Ascending aorta (tissue), 2 donors: Measurements from ENCODE around the gene SPZ1. TPM values are rescaled to one million over a fixed set of nuclear protein-coding genes. Genes with fewer than 3 reads are reported as not detected.
"Not testable (repeated sequence)": the region's sequence is repeated elsewhere in the genome, so short reads cannot be mapped to it uniquely, and the experiment has no call there.

Experiments
- DNase-seq, 2 donors: peaks; one replicate each; pipeline ENCODE4 v3.0.0-alpha.2; 2019; ENCODE audit warnings: low spot score in 2 of 2
- H3K27ac ChIP-seq, 2 donors: fragments of 200-600 bp; sonication (generic); one replicate each; pipeline ENCODE4 v1.5.1; 2016 to 2017; ENCODE audit warnings: mild to moderate bottlenecking in 1 of 2
- H3K27me3 ChIP-seq: fragments of 200-600 bp; sonication (generic); one replicate; pipeline ENCODE4 v1.5.1; 2017
- H3K36me3 ChIP-seq, 2 donors: fragments of 200-600 bp; sonication (generic); one replicate each; pipeline ENCODE4 v1.5.1; 2016
- H3K4me1 ChIP-seq, 2 donors: fragments of 200-600 bp; sonication (generic); one replicate each; pipeline ENCODE4 v1.5.1; 2016 to 2017; ENCODE audit warnings: mild to moderate bottlenecking in 1 of 2
- H3K4me3 ChIP-seq, 2 donors: fragments of 200-600 bp; sonication (generic); one replicate each; pipeline ENCODE4 v1.5.1; 2016 to 2017; ENCODE audit warnings: mild to moderate bottlenecking in 1 of 2
- H3K9me3 ChIP-seq, 2 donors: fragments of 200-600 bp; sonication (generic); one replicate each; pipeline ENCODE4 v1.5.1; 2016
- intact Hi-C: fragments of 100-400 bp; cut with DNase I; formaldehyde crosslinking; loops from one replicate; pipeline ENCODE4 v1.15.1; 2023
- total RNA-seq: library from RNA; depleted of rRNA; stranded (reverse); fragments of >200 nt; gene quantifications from one replicate; pipeline ENCODE4 v1.1.0, GENCODE V29; 2016
- TF ChIP-seq, protein P1 (sequence below), 3 experiments: fragments of 200-600 bp in 2 of 3; fragments of 450-650 bp in 1 of 3; sonication (generic) in 2 of 3; IDR thresholded peaks; one replicate each; pipeline ENCODE4 v1.5.1; 2016 to 2019; ENCODE audit warnings: antibody characterized with exemption in 3 of 3, mild to moderate bottlenecking in 1 of 3, moderate library complexity in 1 of 3

SPZ1 gene
- total RNA-seq, 1 donor from 2014 or later: not detected

- intact Hi-C loops: no loop called here
- no peak for DNase-seq
- Histone ChIP-seq H3K36me3 (no peaks in the 10 kb centered on the region), H3K27ac (no peak overlapping the region), H3K4me1 (no peaks in the 10 kb centered on the region), H3K9me3 (no peaks in the 10 kb centered on the region), H3K27me3 (no peaks in the 10 kb centered on the region), H3K4me3 (no peak overlapping the region)
- TF ChIP-seq, protein P1, sequence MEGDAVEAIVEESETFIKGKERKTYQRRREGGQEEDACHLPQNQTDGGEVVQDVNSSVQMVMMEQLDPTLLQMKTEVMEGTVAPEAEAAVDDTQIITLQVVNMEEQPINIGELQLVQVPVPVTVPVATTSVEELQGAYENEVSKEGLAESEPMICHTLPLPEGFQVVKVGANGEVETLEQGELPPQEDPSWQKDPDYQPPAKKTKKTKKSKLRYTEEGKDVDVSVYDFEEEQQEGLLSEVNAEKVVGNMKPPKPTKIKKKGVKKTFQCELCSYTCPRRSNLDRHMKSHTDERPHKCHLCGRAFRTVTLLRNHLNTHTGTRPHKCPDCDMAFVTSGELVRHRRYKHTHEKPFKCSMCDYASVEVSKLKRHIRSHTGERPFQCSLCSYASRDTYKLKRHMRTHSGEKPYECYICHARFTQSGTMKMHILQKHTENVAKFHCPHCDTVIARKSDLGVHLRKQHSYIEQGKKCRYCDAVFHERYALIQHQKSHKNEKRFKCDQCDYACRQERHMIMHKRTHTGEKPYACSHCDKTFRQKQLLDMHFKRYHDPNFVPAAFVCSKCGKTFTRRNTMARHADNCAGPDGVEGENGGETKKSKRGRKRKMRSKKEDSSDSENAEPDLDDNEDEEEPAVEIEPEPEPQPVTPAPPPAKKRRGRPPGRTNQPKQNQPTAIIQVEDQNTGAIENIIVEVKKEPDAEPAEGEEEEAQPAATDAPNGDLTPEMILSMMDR (IDR thresholded peaks at IDR 0.05): no peak
These were observed 28.4 kb downstream of the SPZ1 start for GRCh38 chr5:80348171-80348570.

GRCh38 chr5:80351019-80351418 lies 31.2 kb downstream of the SPZ1 start:
- intact Hi-C loops, H3K27me3 ChIP-seq, H3K27ac ChIP-seq, H3K36me3 ChIP-seq, H3K4me3 ChIP-seq, H3K4me1 ChIP-seq, H3K9me3 ChIP-seq, DNase-seq: not testable (repeated sequence)

- Histone ChIP-seq H3K27ac (no peak overlapping the region), H3K9me3 (no peaks in the 10 kb centered on the region), H3K36me3 (no peaks in the 10 kb centered on the region), H3K4me3 (no peak overlapping the region), H3K4me1 (no peaks in the 10 kb centered on the region), H3K27me3 (no peaks in the 10 kb centered on the region)
- DNase-seq: no peak
- TF ChIP-seq, protein P1 (IDR thresholded peaks at IDR 0.05): no peak
- intact Hi-C loops: no loop called here
These were observed 35.9 kb downstream of the SPZ1 start for GRCh38 chr5:80355686-80356085.

GRCh38 chr5:80357671-80358070 lies 37.9 kb downstream of the SPZ1 start:
- Histone ChIP-seq H3K27me3 (no peaks in the 10 kb centered on the region), H3K9me3 (no peaks in the 10 kb centered on the region), H3K27ac (no peak overlapping the region), H3K4me1 (no peaks in the 10 kb centered on the region), H3K36me3 (no peaks in the 10 kb centered on the region), H3K4me3 (no peak overlapping the region)
- intact Hi-C loops: no loop called here
- TF ChIP-seq, protein P1 (IDR thresholded peaks at IDR 0.05): no peak
- DNase-seq: no peak

DNA sequence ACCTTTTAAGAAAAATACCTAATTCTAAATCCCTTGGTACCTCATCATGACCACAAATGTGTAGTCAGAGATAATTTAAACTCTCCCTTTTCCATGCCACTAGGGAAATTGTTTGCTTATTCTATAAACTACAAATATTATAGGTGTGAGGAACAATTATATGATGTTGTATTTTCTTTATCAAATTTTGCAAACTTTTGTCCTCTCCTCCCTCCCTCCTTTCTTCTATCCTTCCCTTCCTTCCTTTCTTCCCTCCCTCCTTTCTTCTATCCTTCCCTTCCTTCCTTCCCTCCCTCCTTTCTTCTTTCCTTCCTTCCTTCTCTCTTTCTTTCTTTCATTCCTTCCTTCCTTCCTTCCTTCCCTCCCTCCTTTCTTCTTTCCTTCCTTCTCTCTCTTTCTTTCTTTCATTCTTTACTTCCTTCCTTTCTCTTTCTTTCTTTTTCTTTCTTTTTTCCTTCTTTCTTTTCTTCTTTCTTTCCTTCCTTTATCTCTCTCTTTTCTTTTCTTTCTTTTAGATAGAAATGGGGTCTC lies 41.2 kb downstream of the SPZ1 start:
- Histone ChIP-seq H3K4me1 (no peaks in the 10 kb centered on the region), H3K27ac (no peak overlapping the region), H3K36me3 (no peaks in the 10 kb centered on the region), H3K4me3 (no peak overlapping the region), H3K9me3 (no peaks in the 10 kb centered on the region), H3K27me3 (no peaks in the 10 kb centered on the region)
- intact Hi-C loops: no loop called here
- TF ChIP-seq, protein P1 (IDR thresholded peaks at IDR 0.05): no peak
- DNase-seq: no peak

DNA sequence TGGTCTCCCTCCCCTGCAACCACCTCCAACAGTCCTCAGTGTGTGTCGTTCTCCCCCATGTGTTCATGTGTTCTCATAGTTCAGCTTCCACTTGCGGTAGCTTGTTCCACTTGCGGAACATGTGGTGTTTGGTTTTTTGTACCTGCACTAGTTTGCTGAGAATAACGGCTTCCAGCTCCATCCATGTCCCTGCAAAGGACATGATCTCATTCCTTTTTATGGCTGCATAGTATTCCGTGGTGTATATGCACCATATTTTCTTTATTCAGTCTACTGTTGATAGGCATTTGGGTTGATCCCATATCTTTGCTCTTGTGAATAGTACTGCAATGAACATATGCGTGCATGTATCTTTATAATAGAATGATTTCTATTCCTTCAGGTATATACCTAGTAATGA lies 45.1 kb downstream of the SPZ1 start:
- H3K27ac ChIP-seq: no peak overlapping the region
- H3K9me3 ChIP-seq: no peaks in the 10 kb centered on the region
- no peaks in the 10 kb centered on the region for H3K36me3 ChIP-seq
- H3K4me1 ChIP-seq: no peaks in the 10 kb centered on the region
- TF ChIP-seq, protein P1 (IDR thresholded peaks at IDR 0.05): no peak
- no peak overlapping the region for H3K4me3 ChIP-seq
- no peaks in the 10 kb centered on the region for H3K27me3 ChIP-seq
- intact Hi-C loops: no loop called here
- DNase-seq: no peak
